Stimulated activated CD4-positive, alpha-beta T cell treated with anti-CD3 and anti-CD28 coated beads, Interleukin-12 subunit alpha, Interleukin-12 subunit beta, amount 100 ng/mL, for 4 hours (primary cell): ENCODE results near the gene SH2D7.
A peak's percentile ranks its signal among the peaks of the same experiment; 100 is the strongest.

Source experiments
- DNase-seq: peaks from one replicate; pipeline ENCODE4 v3.0.0-alpha.2; 2020

SH2D7 gene

GRCh38 chr15:78104566-78105475 lies 12.5 kb downstream of the SH2D7 start:
- DNase-seq: no peak

- DNase-seq: no peak
Observed at GRCh38 chr15:78105476-78106241, 13.3 kb downstream of the SH2D7 start.

- DNase-seq: no peak
Observed at GRCh38 chr15:78107471-78107870, 15.1 kb downstream of the SH2D7 start.

GRCh38 chr15:78108300-78109084 lies 16.1 kb downstream of the SH2D7 start:
- DNase-seq: peak; percentile 78

GRCh38 chr15:78109156-78109555 lies 16.8 kb downstream of the SH2D7 start:
- DNase-seq: no peak

- DNase-seq: no peak
Observed at GRCh38 chr15:78110096-78110495, 17.7 kb downstream of the SH2D7 start.

- no peak for DNase-seq
Observed at GRCh38 chr15:78110916-78111475, 18.6 kb downstream of the SH2D7 start.

- no peak for DNase-seq
Observed at GRCh38 chr15:78111788-78112187, 19.4 kb downstream of the SH2D7 start.

GRCh38 chr15:78112551-78112950 lies 20.2 kb downstream of the SH2D7 start:
- DNase-seq: no peak

- no peak for DNase-seq
Observed at GRCh38 chr15:78120523-78120922, 28.2 kb downstream of the SH2D7 start.

GRCh38 chr15:78125267-78125666 lies 32.9 kb downstream of the SH2D7 start:
- DNase-seq: no peak

GRCh38 chr15:78127882-78128281 lies 35.5 kb downstream of the SH2D7 start:
- no peak for DNase-seq

- DNase-seq: no peak
Observed at GRCh38 chr15:78129077-78129750, 36.9 kb downstream of the SH2D7 start.

GRCh38 chr15:78129751-78130287 lies 37.5 kb downstream of the SH2D7 start:
- DNase-seq: no peak

- peak; percentile 48 for DNase-seq
Observed at GRCh38 chr15:78130466-78131294, 38.3 kb downstream of the SH2D7 start.

GRCh38 chr15:78131295-78132061 lies 39.1 kb downstream of the SH2D7 start, which contains the start of gene CIB2:
CIB2 (minus strand) TSS chr15:78131445; CDS start chr15:78131215, 230 bp downstream.
- DNase-seq: peak; percentile 77

- DNase-seq: no peak
Observed at GRCh38 chr15:78133801-78134200, 41.4 kb downstream of the SH2D7 start.

- no peak for DNase-seq
Observed at GRCh38 chr15:78139578-78139977, 47.2 kb downstream of the SH2D7 start.

GRCh38 chr15:78140292-78140691 lies 47.9 kb downstream of the SH2D7 start:
- no peak for DNase-seq

- no peak for DNase-seq
Observed at GRCh38 chr15:78142332-78142731, 50.0 kb downstream of the SH2D7 start.
